Thyroid gland (tissue), 4 donors: Measurements from ENCODE around the gene ZCWPW1. TPM values are rescaled to one million over a fixed set of nuclear protein-coding genes. Genes with fewer than 3 reads are reported as not detected.

Experiments
- DNase-seq, 2 donors: peaks; one replicate each; pipeline ENCODE4 v3.0.0-alpha.2; 2019
- H3K27ac ChIP-seq, 3 donors: fragments of 200-600 bp; sonication (generic); 1 replicate in 2 of 3; 2 replicates in 1 of 3; pipeline ENCODE4 v1.5.1; 2016 to 2019; ENCODE audit warnings: mild to moderate bottlenecking in 1 of 3, moderate library complexity in 1 of 3
- H3K27me3 ChIP-seq: fragments of 200-600 bp; sonication (generic); one replicate; pipeline ENCODE4 v1.5.1; 2019
- H3K36me3 ChIP-seq, 2 donors: fragments of 200-600 bp; sonication (generic); one replicate each; pipeline ENCODE4 v1.5.1; 2016 to 2019
- H3K4me1 ChIP-seq, 2 donors: fragments of 200-600 bp; sonication (generic); one replicate each; pipeline ENCODE4 v1.5.1; 2017 to 2019
- H3K4me3 ChIP-seq, 3 donors: fragments of 200-600 bp; sonication (generic); replicated peaks in 1 of 3; 1 replicate in 2 of 3; 2 replicates in 1 of 3; pipeline ENCODE4 v1.5.1; 2016; ENCODE audit warnings: mild to moderate bottlenecking in 1 of 3
- H3K9me3 ChIP-seq: fragments of 200-600 bp; sonication (generic); one replicate; pipeline ENCODE4 v1.5.1; 2017
- POLR2A ChIP-seq, 2 donors: fragments of 450-650 bp; IDR thresholded peaks; one replicate each; pipeline ENCODE4 v1.6.1; 2017; ENCODE audit warnings: antibody characterized with exemption in 2 of 2, mild to moderate bottlenecking in 2 of 2, moderate library complexity in 1 of 2
- WGBS, 2 donors: methylation state at CpG; one replicate each; pipeline ENCODE4 v1.1.5; 2017; 5-methylcytosine and 5-hydroxymethylcytosine counted together
- intact Hi-C: fragments of 100-400 bp; cut with DNase I; formaldehyde crosslinking; loops from one replicate; pipeline ENCODE4 v1.15.1; 2023
- total RNA-seq, 4 donors: library from RNA; depleted of rRNA; stranded (reverse); fragments of >200 nt; gene quantifications; one replicate each; pipeline ENCODE4 v1.2.3, GENCODE V29; 2016
- TF ChIP-seq, protein P1 (sequence below), 6 experiments: fragments of 200-600 bp in 3 of 6; fragments of 450-650 bp in 3 of 6; sonication (generic) in 3 of 6; IDR thresholded peaks; one replicate each; pipeline ENCODE4 v1.5.1; 2016 to 2019; ENCODE audit warnings: antibody characterized with exemption in 6 of 6, mild to moderate bottlenecking in 2 of 6, inconsistent platforms in 1 of 6, moderate library complexity in 1 of 6

Gene ZCWPW1, protein sequence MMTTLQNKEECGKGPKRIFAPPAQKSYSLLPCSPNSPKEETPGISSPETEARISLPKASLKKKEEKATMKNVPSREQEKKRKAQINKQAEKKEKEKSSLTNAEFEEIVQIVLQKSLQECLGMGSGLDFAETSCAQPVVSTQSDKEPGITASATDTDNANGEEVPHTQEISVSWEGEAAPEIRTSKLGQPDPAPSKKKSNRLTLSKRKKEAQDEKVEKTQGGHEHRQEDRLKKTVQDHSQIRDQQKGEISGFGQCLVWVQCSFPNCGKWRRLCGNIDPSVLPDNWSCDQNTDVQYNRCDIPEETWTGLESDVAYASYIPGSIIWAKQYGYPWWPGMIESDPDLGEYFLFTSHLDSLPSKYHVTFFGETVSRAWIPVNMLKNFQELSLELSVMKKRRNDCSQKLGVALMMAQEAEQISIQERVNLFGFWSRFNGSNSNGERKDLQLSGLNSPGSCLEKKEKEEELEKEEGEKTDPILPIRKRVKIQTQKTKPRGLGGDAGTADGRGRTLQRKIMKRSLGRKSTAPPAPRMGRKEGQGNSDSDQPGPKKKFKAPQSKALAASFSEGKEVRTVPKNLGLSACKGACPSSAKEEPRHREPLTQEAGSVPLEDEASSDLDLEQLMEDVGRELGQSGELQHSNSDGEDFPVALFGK
- total RNA-seq = 1 to 10 TPM; 3.6 to 7.1 (median 4.3) TPM

GRCh38 chr7:100428199-100428966 lies at the start of gene ZCWPW1:
Gene ZCWPW1, minus strand, starts transcription at chr7:100428703. Its CDS starts 8,054 bp downstream, at chr7:100420649.
- Histone ChIP-seq H3K36me3 (peaks cover 2 to 5% of the 10 kb centered on the region in 2 donors), H3K27ac (peak within 1 kb of the TSS; percentile 99 to 100 (median 99)), H3K27me3 (no peaks in the 10 kb centered on the region), H3K9me3 (no peaks in the 10 kb centered on the region), H3K4me1 (peaks cover 31 to 36% of the 10 kb centered on the region in 2 donors), H3K4me3 (peak within 1 kb of the TSS; percentile 36 to 89 (median 88))
- peak; percentile 73 to 99 for TF ChIP-seq POLR2A (IDR thresholded peaks at IDR 0.05)
- TF ChIP-seq, protein P1, sequence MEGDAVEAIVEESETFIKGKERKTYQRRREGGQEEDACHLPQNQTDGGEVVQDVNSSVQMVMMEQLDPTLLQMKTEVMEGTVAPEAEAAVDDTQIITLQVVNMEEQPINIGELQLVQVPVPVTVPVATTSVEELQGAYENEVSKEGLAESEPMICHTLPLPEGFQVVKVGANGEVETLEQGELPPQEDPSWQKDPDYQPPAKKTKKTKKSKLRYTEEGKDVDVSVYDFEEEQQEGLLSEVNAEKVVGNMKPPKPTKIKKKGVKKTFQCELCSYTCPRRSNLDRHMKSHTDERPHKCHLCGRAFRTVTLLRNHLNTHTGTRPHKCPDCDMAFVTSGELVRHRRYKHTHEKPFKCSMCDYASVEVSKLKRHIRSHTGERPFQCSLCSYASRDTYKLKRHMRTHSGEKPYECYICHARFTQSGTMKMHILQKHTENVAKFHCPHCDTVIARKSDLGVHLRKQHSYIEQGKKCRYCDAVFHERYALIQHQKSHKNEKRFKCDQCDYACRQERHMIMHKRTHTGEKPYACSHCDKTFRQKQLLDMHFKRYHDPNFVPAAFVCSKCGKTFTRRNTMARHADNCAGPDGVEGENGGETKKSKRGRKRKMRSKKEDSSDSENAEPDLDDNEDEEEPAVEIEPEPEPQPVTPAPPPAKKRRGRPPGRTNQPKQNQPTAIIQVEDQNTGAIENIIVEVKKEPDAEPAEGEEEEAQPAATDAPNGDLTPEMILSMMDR (IDR thresholded peaks at IDR 0.05) = peak in 1 of 6 experiments; percentile 1
- peak; percentile 93 to 95 for DNase-seq
- intact Hi-C loops = no loop called here
- 1% methylated on average over 41 to 66 of the region's 66 CpGs for WGBS, 2 donors

DNA sequence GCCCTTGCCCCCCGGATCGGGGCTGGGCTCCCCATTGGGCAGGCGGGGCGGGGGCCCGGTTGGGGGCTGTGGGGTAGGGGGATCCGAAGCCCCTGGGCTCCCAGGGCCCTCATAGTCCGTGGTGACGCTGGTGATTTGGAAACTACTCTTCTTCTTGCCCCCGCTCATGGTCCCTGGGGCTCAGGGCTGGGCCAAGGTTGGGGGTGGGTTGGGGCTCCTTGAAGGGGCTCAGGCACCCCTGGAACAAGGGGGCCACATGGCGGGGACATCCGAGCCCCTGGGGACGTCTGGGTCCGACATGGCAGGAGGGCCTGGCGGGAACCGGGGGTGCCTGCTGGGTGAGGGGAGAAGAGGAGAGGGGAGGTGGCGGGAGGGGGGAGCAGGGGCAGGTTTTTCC lies 49.4 kb upstream of the ZCWPW1 start:
- Histone ChIP-seq H3K27ac (peak overlapping the region; percentile 58 to 92 (median 83)), H3K9me3 (no peaks in the 10 kb centered on the region), H3K27me3 (no peaks in the 10 kb centered on the region), H3K4me1 (peaks cover 42 to 43% of the 10 kb centered on the region in 2 donors), H3K36me3 (peaks cover 0 to 5% of the 10 kb centered on the region in 2 donors), H3K4me3 (peak overlapping the region; percentile 44 to 97 (median 94))
- 5 to 8% methylated on average over 5 to 8 of the region's 16 CpGs for WGBS, 2 donors
- DNase-seq = no peak
- intact Hi-C loops = no loop called here
- no peak for TF ChIP-seq POLR2A (IDR thresholded peaks at IDR 0.05)
- TF ChIP-seq, protein P1 (IDR thresholded peaks at IDR 0.05) = no peak

DNA sequence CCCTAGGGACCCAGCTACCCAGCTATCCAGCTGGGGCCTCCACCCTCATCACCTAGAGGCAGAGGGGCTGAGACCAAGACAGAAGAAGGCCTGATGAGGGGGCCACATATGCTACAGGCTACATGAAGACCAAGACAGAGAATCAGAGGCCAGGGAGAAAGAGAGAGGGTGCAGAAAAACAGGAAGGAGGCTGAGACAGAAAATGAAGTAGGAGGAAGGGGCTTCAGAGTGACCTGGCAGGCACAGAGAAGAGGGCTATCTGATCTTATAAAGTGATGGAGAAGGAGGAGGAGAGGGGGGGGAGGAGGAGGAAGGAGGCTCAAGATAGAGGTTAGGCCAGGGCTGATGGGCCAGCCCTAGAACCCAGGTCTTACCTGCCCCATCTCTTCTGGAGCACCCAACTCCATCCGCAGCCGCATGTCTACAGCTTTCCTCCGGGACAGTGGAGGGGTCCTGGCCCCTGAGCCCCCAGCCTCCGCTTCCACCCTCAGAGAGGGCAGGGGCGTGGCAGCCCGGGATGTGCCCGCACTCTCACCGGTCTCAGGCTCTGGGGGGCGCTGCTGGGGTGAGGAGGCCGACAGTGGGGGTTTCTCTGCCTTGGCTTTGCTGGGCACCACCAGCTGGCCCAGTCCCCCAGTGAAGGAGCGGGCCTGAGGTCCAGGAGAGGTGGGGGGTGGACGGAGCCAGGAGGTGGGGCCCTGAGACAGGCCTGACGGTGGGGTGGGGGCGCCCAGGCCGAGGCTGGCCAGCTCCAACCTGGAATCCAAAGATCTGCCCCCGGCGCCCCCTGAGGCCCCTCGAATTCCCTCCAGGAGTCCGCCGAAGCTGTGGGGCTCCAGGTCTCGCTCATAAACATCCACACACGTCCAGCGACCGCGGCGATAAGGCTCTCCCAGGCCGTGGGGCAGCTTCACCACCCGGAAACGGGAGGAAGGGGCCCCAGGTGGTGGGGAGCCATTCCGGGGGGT lies 48.7 kb upstream of the ZCWPW1 start:
- 26 to 32% methylated on average over 9 to 10 of the region's 30 CpGs for WGBS, 2 donors
- DNase-seq = peak in 1 of 2 donors; percentile 30
- H3K27ac ChIP-seq = peak overlapping the region; percentile 58 to 92 (median 83)

More for the DNA sequence above, 48.7 kb upstream of the ZCWPW1 start:
- Histone ChIP-seq H3K36me3 (peaks cover 0 to 5% of the 10 kb centered on the region in 2 donors), H3K4me3 (peak overlapping the region; percentile 44 to 97 (median 94)), H3K9me3 (no peaks in the 10 kb centered on the region), H3K27me3 (no peaks in the 10 kb centered on the region), H3K4me1 (peaks cover 39 to 45% of the 10 kb centered on the region in 2 donors)
- TF ChIP-seq, protein P1 (IDR thresholded peaks at IDR 0.05) = peak in 1 of 6 experiments; percentile 17
- TF ChIP-seq POLR2A (IDR thresholded peaks at IDR 0.05) = no peak
- intact Hi-C loops = no loop called here
